ENCODE data around the gene BHLHE40. TPM values are rescaled to one million over a fixed set of nuclear protein-coding genes. Genes with fewer than 3 reads are reported as not detected.
A peak's percentile ranks its signal among the peaks of the same experiment; 100 is the strongest.

Gene BHLHE40
- total and polyA plus RNA-seq, 2 donors (not counting 3 experiments of a cell fraction or from before 2014, with no cell fraction given) = 40.3 to 57.9 TPM

DNA sequence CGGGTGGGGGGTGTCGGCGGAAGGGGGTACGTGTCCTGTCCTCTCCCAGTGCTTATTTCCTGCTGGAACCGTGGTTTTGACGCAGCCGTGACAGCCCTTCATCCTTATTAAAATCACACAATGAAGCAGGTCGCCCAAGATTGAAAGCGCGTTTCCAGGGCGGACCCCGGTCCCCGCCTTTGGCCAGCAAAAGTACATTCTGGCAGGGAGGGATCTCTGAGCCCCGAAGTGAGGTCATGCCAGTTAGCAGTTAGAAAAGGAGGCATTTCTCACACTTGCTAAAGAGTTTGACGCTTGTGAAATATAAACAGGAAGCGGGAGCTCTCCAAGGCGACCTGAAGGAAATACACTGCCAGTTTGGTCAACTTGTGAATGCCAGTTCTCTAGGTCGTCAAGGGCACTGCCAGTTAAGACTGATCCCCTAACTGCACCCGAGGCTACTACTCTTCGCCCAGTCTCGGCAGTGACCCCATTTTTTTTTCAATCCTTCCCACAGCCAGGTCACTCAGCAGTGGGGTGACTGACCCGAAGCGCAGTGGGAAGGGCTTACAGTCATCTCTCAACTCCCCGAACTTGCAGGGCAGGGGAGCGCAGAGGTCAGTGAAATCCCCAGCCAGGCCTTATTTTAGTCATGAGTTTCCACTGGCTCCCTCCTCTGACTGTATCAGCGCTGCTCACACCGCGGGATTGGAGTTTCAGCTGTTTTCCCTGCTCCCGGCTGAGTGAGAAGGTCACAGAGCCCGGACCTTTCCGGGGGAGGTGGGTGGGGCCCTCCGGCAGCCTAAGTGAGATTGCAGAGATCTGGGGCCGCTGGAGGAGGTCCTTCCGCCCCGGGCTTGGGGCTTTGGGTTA, 2.0 kb upstream of the BHLHE40 start:
- BruUV-seq (replicated peaks) = no TSS peak
- dilution Hi-C loops (cut with MboI; ENCODE audit: extremely low pct_ligation_motif_present, low sequenced_read_pairs) = no loop called here

More for the DNA sequence above, 2.0 kb upstream of the BHLHE40 start:
- peak overlapping the region; percentile 99 for H3K9ac ChIP-seq (replicated peaks; ENCODE audit: extremely low read depth, insufficient read depth, low read length)
- no peaks in the 10 kb centered on the region for H3K27me3 ChIP-seq (ENCODE audit: control insufficient read depth in 2 of 2, insufficient read depth in 2 of 2, low read length in 2 of 2)
- H3K79me2 ChIP-seq (ENCODE audit: control insufficient read depth, insufficient read depth, low read length) = peaks cover 28% of the 10 kb centered on the region
- intact Hi-C loops (cut with micrococcal nuclease) = loop anchor here (1.0 to 5.0 kb wide), 5 partner anchors 122 to 625 kb away; no protein-coding TSS in a partner anchor
- no peaks in the 10 kb centered on the region for H4K20me1 ChIP-seq (replicated peaks; ENCODE audit: control insufficient read depth, extremely low read depth, insufficient read depth, low read length)
- ChIA-PET CTCF (interaction anchor here (0.6 to 13.6 kb wide), 28 partner anchors 9 to 274 kb away, joined by 3 to 327 read pairs (median 4); no protein-coding TSS in a partner anchor), POLR2A (interaction anchor here (0.6 to 1.5 kb wide), 3 partner anchors 49 to 266 kb away, joined by 3 to 4 read pairs (median 4); no protein-coding TSS in a partner anchor)
- H3K27ac ChIP-seq (ENCODE audit: insufficient read depth, low read depth, low read length) = peak overlapping the region; percentile 98
- peak overlapping the region in 2 of 3 experiments; percentile 63 to 65 for H3K4me3 ChIP-seq (replicated peaks in 1 of 3; ENCODE audit: insufficient read depth in 1 of 3, low read depth in 1 of 3, low read length in 3 of 3)
- no peaks in the 10 kb centered on the region for H3K9me1 ChIP-seq (replicated peaks; ENCODE audit: control insufficient read depth, extremely low read depth, insufficient read depth, low read length)
- peak; percentile 61 for TF ChIP-seq JUN (IDR thresholded peaks at IDR 0.05; ENCODE audit: borderline replicate concordance, insufficient read depth, insufficient read length, low read depth)
- TF ChIP-seq FOS (IDR thresholded peaks at IDR 0.05; ENCODE audit: borderline replicate concordance, insufficient read depth, low read length) = no peak
- peak; percentile 40 for TF ChIP-seq POLR2AphosphoS5 (IDR thresholded peaks at IDR 0.05; ENCODE audit: insufficient read depth, low read depth, low read length)
- TF ChIP-seq, protein P1, sequence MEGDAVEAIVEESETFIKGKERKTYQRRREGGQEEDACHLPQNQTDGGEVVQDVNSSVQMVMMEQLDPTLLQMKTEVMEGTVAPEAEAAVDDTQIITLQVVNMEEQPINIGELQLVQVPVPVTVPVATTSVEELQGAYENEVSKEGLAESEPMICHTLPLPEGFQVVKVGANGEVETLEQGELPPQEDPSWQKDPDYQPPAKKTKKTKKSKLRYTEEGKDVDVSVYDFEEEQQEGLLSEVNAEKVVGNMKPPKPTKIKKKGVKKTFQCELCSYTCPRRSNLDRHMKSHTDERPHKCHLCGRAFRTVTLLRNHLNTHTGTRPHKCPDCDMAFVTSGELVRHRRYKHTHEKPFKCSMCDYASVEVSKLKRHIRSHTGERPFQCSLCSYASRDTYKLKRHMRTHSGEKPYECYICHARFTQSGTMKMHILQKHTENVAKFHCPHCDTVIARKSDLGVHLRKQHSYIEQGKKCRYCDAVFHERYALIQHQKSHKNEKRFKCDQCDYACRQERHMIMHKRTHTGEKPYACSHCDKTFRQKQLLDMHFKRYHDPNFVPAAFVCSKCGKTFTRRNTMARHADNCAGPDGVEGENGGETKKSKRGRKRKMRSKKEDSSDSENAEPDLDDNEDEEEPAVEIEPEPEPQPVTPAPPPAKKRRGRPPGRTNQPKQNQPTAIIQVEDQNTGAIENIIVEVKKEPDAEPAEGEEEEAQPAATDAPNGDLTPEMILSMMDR (IDR thresholded peaks at IDR 0.05; ENCODE audit: extremely low read depth in 1 of 2, insufficient read depth in 1 of 2, low read depth in 1 of 2, low read length in 2 of 2) = no peak
- peak; percentile 64 for TF ChIP-seq GATA2 (IDR thresholded peaks at IDR 0.05; ENCODE audit: insufficient read depth, insufficient read length, low read depth, low read length)
- TF ChIP-seq, protein P2, sequence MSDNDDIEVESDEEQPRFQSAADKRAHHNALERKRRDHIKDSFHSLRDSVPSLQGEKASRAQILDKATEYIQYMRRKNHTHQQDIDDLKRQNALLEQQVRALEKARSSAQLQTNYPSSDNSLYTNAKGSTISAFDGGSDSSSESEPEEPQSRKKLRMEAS (IDR thresholded peaks at IDR 0.05; ENCODE audit: insufficient read depth, insufficient read length) = peak; percentile 37
- no peak for TF ChIP-seq MYC (IDR thresholded peaks at IDR 0.05; ENCODE audit: low read depth, low read length)
- no peak for TF ChIP-seq POLR2A (IDR thresholded peaks at IDR 0.05; ENCODE audit: low read depth, low read length)
- no peak for TF ChIP-seq EZH2 (IDR thresholded peaks at IDR 0.05; ENCODE audit: borderline replicate concordance, low read depth, low read length, severe bottlenecking)
- DNase-seq (ENCODE audit: low read depth, low spot score) (peak; percentile 92), FAIRE-seq (peak; percentile 84)
- H3K4me1 ChIP-seq (ENCODE audit: control insufficient read depth, extremely low read depth, insufficient read depth, low read length) = peaks cover 31% of the 10 kb centered on the region
- no peaks in the 10 kb centered on the region for H3K36me3 ChIP-seq (ENCODE audit: control insufficient read depth in 2 of 2, extremely low read depth in 1 of 2, insufficient read depth in 2 of 2, low read length in 2 of 2)
- H3K9me3 ChIP-seq (replicated peaks; ENCODE audit: control insufficient read depth, insufficient read depth, low read length) = no peaks in the 10 kb centered on the region
- H2AFZ ChIP-seq (ENCODE audit: low read depth, low read length) = peak overlapping the region; percentile 52
- peak overlapping the region; percentile 82 for H3K4me2 ChIP-seq (ENCODE audit: insufficient read depth, low read length)
